GM12878 (cell line): ENCODE measurements around the gene FBXL5. TPM values are rescaled to one million over a fixed set of nuclear protein-coding genes. Genes with fewer than 3 reads are reported as not detected.

Experiments used
- ATAC-seq: fragments of 200-7000 bp; cut with Tn5 transposase; 3 replicates; pipeline ENCODE4 v1.9.1; 2020; ENCODE audit warnings: mild to moderate bottlenecking, moderate library complexity
- BruUV-seq: library from RNA; stranded (reverse); fragments of 400-500 nt; replicated peaks from 2 replicates; lab custom pipeline; 2021; lab: Mats Ljungman, UMichigan
- CTCF ChIA-PET: fragments of 300-600 bp; sonication (Branson Sonifier 250); formaldehyde crosslinking; extraction: SDS; loops from one replicate; lab custom pipeline; 2021; ENCODE audit warnings: inconsistent platforms; lab: Yijun Ruan, JAX
- POLR2A ChIA-PET: fragments of 350-600 bp; formaldehyde crosslinking; extraction: SDS; loops from one replicate; lab custom pipeline; 2021; ENCODE audit warnings: inconsistent platforms; lab: Charles Lee
- RAD21 ChIA-PET: fragments of 300-600 bp; sonication (Branson Sonifier 250); formaldehyde crosslinking; loops from one replicate; lab custom pipeline; 2023; ENCODE audit warnings: antibody characterized with exemption; ENCODE audit not compliant: unreplicated experiment; lab: Charles Lee
- SMC1A ChIA-PET: fragments of 300-600 bp; sonication (Branson Sonifier 250); formaldehyde crosslinking; loops from one replicate; lab custom pipeline; 2023; ENCODE audit not compliant: unreplicated experiment, uncharacterized antibody; lab: Charles Lee
- DNase-seq: peaks from one replicate; pipeline ENCODE4 v3.0.0-alpha.2; 2011; ENCODE audit warnings: low read depth, low spot score
- FAIRE-seq: peaks from 3 replicates; lab custom pipeline; 2011; peaks lifted over from hg19 to GRCh38; lab: Jason Lieb, UNC
- H2AFZ ChIP-seq: 2 replicates; pipeline ENCODE4 v1.6.0; 2011; ENCODE audit warnings: low read depth, low read length, control low read depth; ENCODE audit not compliant: control insufficient read depth
- H3K27ac ChIP-seq: 2 replicates; pipeline ENCODE4 v1.5.1; 2011; ENCODE audit warnings: control low read depth; ENCODE audit not compliant: control insufficient read depth, insufficient read depth
- H3K27me3 ChIP-seq, 2 experiments: replicated peaks in 1 of 2; 2 replicates each; pipeline versions ENCODE4 v1.6.0 to v1.6.1; 2011; ENCODE audit warnings: low read length in 1 of 2; ENCODE audit not compliant: control insufficient read depth in 2 of 2, insufficient read depth in 2 of 2
- H3K36me3 ChIP-seq, 2 experiments: 2 replicates each; pipeline ENCODE4 v1.5.1; 2011; ENCODE audit warnings: low read length in 1 of 2; ENCODE audit not compliant: control insufficient read depth in 2 of 2, insufficient read depth in 2 of 2
- H3K4me1 ChIP-seq: 2 replicates; pipeline ENCODE4 v1.6.1; 2011; ENCODE audit warnings: mild to moderate bottlenecking, low read length, moderate library complexity, mixed read lengths; ENCODE audit not compliant: control insufficient read depth, insufficient read depth
- H3K4me2 ChIP-seq: 2 replicates; pipeline ENCODE4 v1.6.0; 2011; ENCODE audit warnings: control low read depth; ENCODE audit not compliant: control insufficient read depth, insufficient read depth
- H3K4me3 ChIP-seq: fragments of 200-600 bp; sonication (generic); 2 replicates; pipeline ENCODE4 v1.5.1; 2016
- H3K79me2 ChIP-seq: 2 replicates; pipeline ENCODE4 v1.6.0; 2011; ENCODE audit warnings: low read length; ENCODE audit not compliant: control insufficient read depth, insufficient read depth
- H3K9ac ChIP-seq: 2 replicates; pipeline ENCODE4 v1.8.0; 2011; ENCODE audit warnings: low read length, control low read depth, mixed read lengths; ENCODE audit not compliant: control insufficient read depth, insufficient read depth
- H3K9me3 ChIP-seq: replicated peaks from 3 replicates; pipeline ENCODE4 v1.5.1; 2011; ENCODE audit warnings: mild to moderate bottlenecking, low read length; ENCODE audit not compliant: control insufficient read depth, insufficient read depth
- H4K20me1 ChIP-seq: 2 replicates; pipeline ENCODE4 v1.6.0; 2011; ENCODE audit not compliant: control insufficient read depth, insufficient read depth
- EZH2 ChIP-seq: IDR thresholded peaks from 2 replicates; pipeline ENCODE4 v1.6.1; 2012; ENCODE audit warnings: low read depth, mild to moderate bottlenecking, control low read depth, inconsistent platforms, low read length, borderline replicate concordance; ENCODE audit not compliant: control insufficient read depth
- HDAC2 ChIP-seq: fragments of 200-600 bp; sonication (generic); IDR thresholded peaks from 2 replicates; pipeline ENCODE4 v1.6.1; 2017
- IRF4 ChIP-seq: IDR thresholded peaks from 2 replicates; pipeline ENCODE4 v1.6.1; 2011; ENCODE audit warnings: low read depth, low read length
- MEF2A ChIP-seq: IDR thresholded peaks from 2 replicates; pipeline ENCODE4 v1.6.1; 2011; ENCODE audit warnings: low read depth, mild to moderate bottlenecking, low read length, moderate library complexity; ENCODE audit not compliant: insufficient read depth
- SMAD1 ChIP-seq: fragments of 450-650 bp; IDR thresholded peaks from 2 replicates; pipeline ENCODE4 v1.6.1; 2018; ENCODE audit warnings: mild to moderate bottlenecking, low read depth; ENCODE audit not compliant: partially characterized antibody
- SPI1 ChIP-seq: IDR thresholded peaks from 2 replicates; pipeline ENCODE4 v1.6.1; 2011; ENCODE audit warnings: low read depth, mild to moderate bottlenecking, low read length, moderate library complexity, borderline replicate concordance; ENCODE audit not compliant: insufficient read depth
- TCF12 ChIP-seq: IDR thresholded peaks from 2 replicates; pipeline ENCODE4 v1.6.1; 2011; ENCODE audit warnings: low read depth, mild to moderate bottlenecking, low read length
- YY1 ChIP-seq: IDR thresholded peaks from 2 replicates; pipeline ENCODE4 v1.6.1; 2011; ENCODE audit warnings: low read depth, mild to moderate bottlenecking, low read length
- WGBS: methylation state at CpG from one replicate; pipeline ENCODE4 v1.1.6; 2016; ENCODE audit warnings: low lambda C conversion rate; ENCODE audit not compliant: insufficient replicate concordance, insufficient coverage; ENCODE audit errors: missing lambda C conversion rate; 5-methylcytosine and 5-hydroxymethylcytosine counted together
- in situ Hi-C: fragments of 300-500 bp; cut with MboI; formaldehyde crosslinking; loops from 9 replicates; pipeline ENCODE4 v1.14.3; 2018; ENCODE audit warnings: mixed read lengths
- intact Hi-C: fragments of 100-400 bp; cut with micrococcal nuclease; formaldehyde crosslinking; loops from one replicate; pipeline ENCODE4 v1.14.2; 2022; ENCODE audit not compliant: unreplicated experiment
- polyA plus RNA-seq, 11 experiments: library from polyadenylated mRNA; depleted of rRNA in 4 of 11; unstranded in 6 of 11; stranded (reverse) in 5 of 11; fragments of >200 nt; fragmentation: Nextera tagmentation in 4 of 11; fragmentation: Illumina TruSeq in 1 of 11; extraction: Ambion mirVana in 4 of 11; extraction: Trizol in 1 of 11; gene quantifications; 1 replicate in 1 of 11; 2 replicates in 10 of 11; pipeline versions ENCODE4 v1.2.1 to v1.2.3, GENCODE V29; 2011 to 2016; ENCODE audit warnings: inconsistent platforms in 2 of 11, missing spikeins in 2 of 11, low read depth in 1 of 11
- total RNA-seq, 4 experiments: library from RNA; depleted of rRNA in 3 of 4; stranded (reverse); fragments of >200 nt in 3 of 4; fragmentation: Illumina TruSeq in 1 of 4; extraction: Trizol in 1 of 4; gene quantifications; 2 replicates each; pipeline versions ENCODE4 v1.2.1 to v1.2.3, GENCODE V29; 2013 to 2021
- TF ChIP-seq, protein P1 (sequence below): fragments of 450-650 bp; IDR thresholded peaks from 2 replicates; pipeline ENCODE4 v1.6.1; 2017; ENCODE audit warnings: low read depth, mild to moderate bottlenecking, moderate library complexity

Gene FBXL5
- total and polyA plus RNA-seq, 10 of the 15 experiments (the other 5 are each of a cell fraction or from before 2014, with no cell fraction given), result 10.1 to 46.2 (median 32.7) TPM

GRCh38 chr4:15656038-15656470, 897 bp upstream of the FBXL5 start:
- H2AFZ ChIP-seq, result peak overlapping the region; percentile 97; the same call in 1 of the 2 replicates
- H3K9me3 ChIP-seq, result no peaks in the 10 kb centered on the region
- no peaks in the 10 kb centered on the region for H3K27me3 ChIP-seq
- TF ChIP-seq YY1 (0 out of 2 replicates have a peak, but pooled peaks have one; percentile 48), IRF4 (no peak)
- no peaks in the 10 kb centered on the region for H3K36me3 ChIP-seq
- FAIRE-seq (no peak), ATAC-seq (no peak), DNase-seq (no peak)
- POLR2A ChIA-PET, result interaction anchor here (0.9 to 2.6 kb wide), 3 partner anchors 16 to 27 kb away, joined by 3 to 15 read pairs (median 3); no protein-coding TSS in a partner anchor
- SMC1A ChIA-PET, result interaction anchor here (0.8 to 1.5 kb wide), 6 partner anchors 11 to 25 kb away, joined by 3 to 6 read pairs (median 4); no protein-coding TSS in a partner anchor
- intact Hi-C loops, result loop anchor here (10.0 kb wide), 2 partner anchors 119 to 1491 kb away; partner anchors contain the start of gene CD38
- H3K4me2 ChIP-seq, result peak overlapping the region; percentile 90
- peaks cover 14% of the 10 kb centered on the region for H3K4me1 ChIP-seq
- BruUV-seq, result no TSS peak
- H3K9ac ChIP-seq, result peak overlapping the region; percentile 89
- CTCF ChIA-PET, result interaction anchor here (0.9 to 1.0 kb wide), 2 partner anchors 8 to 20 kb away, joined by 3 read pairs; no protein-coding TSS in a partner anchor
- in situ Hi-C loops, result loop anchor here (10.0 kb wide), 1 partner anchor 651 kb away; the partner anchor contains the start of gene CPEB2
- 96% methylated on average over 11 of the region's 12 CpGs for WGBS
- RAD21 ChIA-PET, result interaction anchor here (3.3 kb wide), 1 partner anchor 19 kb away, joined by 13 read pairs; no protein-coding TSS in a partner anchor
- H4K20me1 ChIP-seq, result no peaks in the 10 kb centered on the region
- H3K79me2 ChIP-seq, result peaks cover 40% of the 10 kb centered on the region
- H3K4me3 ChIP-seq, result peak overlapping the region; percentile 66; the same call in 1 of the 2 replicates
- peak overlapping the region; percentile 95 for H3K27ac ChIP-seq

- ATAC-seq (peak; percentile 67), DNase-seq (no peak), FAIRE-seq (no peak)
- in situ Hi-C loops (loop anchor here (5.0 to 10.0 kb wide), 2 partner anchors 417 to 650 kb away; partner anchors contain the start of gene CPEB2), intact Hi-C loops (loop anchor here (1.0 to 10.0 kb wide), 4 partner anchors 27 to 1490 kb away; partner anchors contain the start of genes CD38, CPEB2 and FAM200B)
- H3K9me3 ChIP-seq, result no peaks in the 10 kb centered on the region
- H3K36me3 ChIP-seq, result no peaks in the 10 kb centered on the region
- POLR2A ChIA-PET, result interaction anchor here (0.7 to 2.6 kb wide), 10 partner anchors 11 to 669 kb away, joined by 3 to 15 read pairs (median 3); partner anchors contain the start of gene FAM200B
- CTCF ChIA-PET, result interaction anchor here (0.6 to 4.7 kb wide), 11 partner anchors 9 to 2000 kb away, joined by 3 to 23 read pairs (median 4); partner anchors contain the start of gene FAM200B
- H3K4me1 ChIP-seq, result peaks cover 21% of the 10 kb centered on the region
- H3K4me2 ChIP-seq, result peak overlapping the region; percentile 95
- H3K27ac ChIP-seq, result peak overlapping the region; percentile 95
- H3K9ac ChIP-seq, result peak overlapping the region; percentile 89
- H4K20me1 ChIP-seq, result no peaks in the 10 kb centered on the region
- RAD21 ChIA-PET, result interaction anchor here (0.5 to 3.3 kb wide), 5 partner anchors 17 to 117 kb away, joined by 3 to 13 read pairs (median 4); no protein-coding TSS in a partner anchor
- H2AFZ ChIP-seq, result peak overlapping the region; percentile 93
- no peaks in the 10 kb centered on the region for H3K27me3 ChIP-seq
- BruUV-seq, result no TSS peak
- H3K79me2 ChIP-seq, result peaks cover 53% of the 10 kb centered on the region
- 0% methylated on average over 42 of the region's 66 CpGs for WGBS
- peak overlapping the region; percentile 84 for H3K4me3 ChIP-seq
- SMC1A ChIA-PET, result interaction anchor here (1.0 to 4.0 kb wide), 6 partner anchors 11 to 301 kb away, joined by 3 to 34 read pairs (median 4); partner anchors contain the start of gene FAM200B
- TF ChIP-seq, protein P1, sequence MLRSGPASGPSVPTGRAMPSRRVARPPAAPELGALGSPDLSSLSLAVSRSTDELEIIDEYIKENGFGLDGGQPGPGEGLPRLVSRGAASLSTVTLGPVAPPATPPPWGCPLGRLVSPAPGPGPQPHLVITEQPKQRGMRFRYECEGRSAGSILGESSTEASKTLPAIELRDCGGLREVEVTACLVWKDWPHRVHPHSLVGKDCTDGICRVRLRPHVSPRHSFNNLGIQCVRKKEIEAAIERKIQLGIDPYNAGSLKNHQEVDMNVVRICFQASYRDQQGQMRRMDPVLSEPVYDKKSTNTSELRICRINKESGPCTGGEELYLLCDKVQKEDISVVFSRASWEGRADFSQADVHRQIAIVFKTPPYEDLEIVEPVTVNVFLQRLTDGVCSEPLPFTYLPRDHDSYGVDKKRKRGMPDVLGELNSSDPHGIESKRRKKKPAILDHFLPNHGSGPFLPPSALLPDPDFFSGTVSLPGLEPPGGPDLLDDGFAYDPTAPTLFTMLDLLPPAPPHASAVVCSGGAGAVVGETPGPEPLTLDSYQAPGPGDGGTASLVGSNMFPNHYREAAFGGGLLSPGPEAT, result no peak
- TF ChIP-seq SMAD1 (no peak), EZH2 (no peak), SPI1 (no peak), TCF12 (no peak), HDAC2 (no peak), MEF2A (no peak)
Measured at GRCh38 chr4:15654593-15655222, 449 bp downstream of the FBXL5 start.
